Right lung (tissue), 5 donors: ENCODE measurements around the gene FNIP1. TPM values are rescaled to one million over a fixed set of nuclear protein-coding genes. Genes with fewer than 3 reads are reported as not detected.
"Not testable (repeated sequence)": the region's sequence is repeated elsewhere in the genome, so short reads cannot be mapped to it uniquely, and the experiment has no call there.

Experiments used
- DNase-seq, 2 donors: peaks; one replicate each; pipeline ENCODE4 v3.0.0-alpha.2; 2013
- polyA plus RNA-seq, 5 donors: library from polyadenylated mRNA; unstranded; fragments of 120-200 nt; gene quantifications; one replicate each; pipeline versions ENCODE4 v1.2.1 to v1.2.3, GENCODE V29; 2013; ENCODE audit warnings: inconsistent platforms in 1 of 5, low replicate concordance in 1 of 5; ENCODE audit not compliant: insufficient read length in 5 of 5, insufficient read depth in 1 of 5

Gene FNIP1
- polyA plus RNA-seq, 5 donors, result 16.8 to 29.5 (median 21.3) TPM

DNA sequence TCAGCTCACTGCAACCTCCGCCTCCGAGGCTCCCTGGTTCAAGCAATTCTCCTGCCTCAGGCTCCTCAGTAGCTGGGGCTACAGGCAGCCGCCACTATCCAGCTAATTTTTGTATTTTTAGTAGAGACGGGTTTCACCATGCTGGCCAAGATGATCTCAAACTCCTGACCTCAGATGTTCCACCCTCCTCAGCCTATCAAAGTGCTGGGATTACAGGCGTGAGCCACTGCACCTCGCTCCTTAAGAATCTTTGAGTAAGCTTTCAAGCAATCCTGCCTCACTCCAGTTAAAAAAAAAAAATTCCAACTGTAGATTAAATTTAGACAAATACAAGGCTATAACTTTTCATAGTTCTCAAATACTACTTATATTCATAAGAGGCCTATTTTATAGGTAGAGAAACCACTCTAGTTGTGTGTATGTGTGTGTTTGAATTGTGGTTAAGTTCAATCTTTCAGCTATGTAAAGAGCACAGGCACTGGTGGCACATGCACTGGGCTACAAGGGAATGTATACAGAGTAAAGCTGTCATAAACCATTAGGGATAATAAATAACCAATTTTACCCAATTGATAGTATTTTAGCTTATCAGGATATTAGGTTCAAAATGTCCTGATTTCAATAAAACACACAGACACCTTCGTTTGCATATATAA, 111.2 kb downstream of the FNIP1 start:
- peak in 1 of 2 donors; percentile 6 for DNase-seq

DNA sequence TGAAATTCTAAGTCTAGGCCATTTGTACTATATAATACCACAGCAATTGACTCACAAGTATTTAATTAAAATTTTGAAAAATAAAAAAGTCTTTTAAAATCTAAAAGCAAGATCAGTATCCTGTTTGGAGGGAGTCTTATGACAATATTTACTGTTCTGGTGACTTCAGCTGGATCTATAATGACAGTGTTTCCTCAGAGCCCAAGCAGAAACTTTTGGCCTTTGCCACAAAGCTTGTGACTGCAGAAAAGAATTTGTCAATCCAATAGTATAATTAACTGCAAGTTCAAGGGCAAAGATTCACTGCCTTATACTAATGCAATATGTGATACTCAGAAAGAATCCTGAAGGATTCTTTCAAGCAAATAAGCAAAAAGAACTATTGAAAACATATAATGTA, 112.2 kb downstream of the FNIP1 start:
- peak in 1 of 2 donors; percentile 8 for DNase-seq

DNA sequence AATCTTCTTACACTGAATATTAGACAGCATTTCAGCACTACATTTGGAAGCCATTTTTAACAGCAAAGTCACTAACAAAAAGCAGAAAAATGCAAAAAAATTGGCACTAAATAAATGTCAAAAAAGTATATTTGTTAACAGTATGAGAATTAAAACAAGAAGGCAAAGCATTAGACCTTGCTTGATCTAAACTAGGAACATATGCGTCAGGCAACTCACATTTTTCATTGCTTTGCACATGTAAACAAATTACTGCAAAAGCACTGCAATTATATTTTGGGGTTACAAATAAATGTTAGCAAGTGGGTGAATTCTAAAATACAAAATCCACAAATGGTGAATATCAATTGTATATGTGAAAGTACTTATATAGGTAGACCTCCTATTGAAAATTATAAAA, 112.8 kb downstream of the FNIP1 start:
- no peak for DNase-seq

DNA sequence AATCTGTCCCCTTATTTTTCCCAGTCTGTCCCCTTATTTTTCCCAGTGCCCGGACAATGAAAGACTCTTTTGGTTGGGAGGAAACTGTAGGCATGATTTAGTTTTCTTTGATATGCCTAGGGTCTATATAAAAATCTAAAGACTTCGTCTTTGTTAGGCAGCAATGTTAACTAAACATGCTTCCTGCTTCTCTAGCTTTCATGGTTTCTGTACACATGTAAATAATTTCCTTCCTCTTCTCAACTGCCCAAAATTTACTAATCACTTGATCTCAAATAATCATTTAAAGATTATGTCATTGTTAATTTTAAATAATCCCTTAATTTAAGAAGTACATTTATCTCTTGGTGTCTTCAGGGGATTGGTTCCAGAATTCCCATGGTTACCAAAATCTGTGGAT, 114.0 kb downstream of the FNIP1 start:
- no peak for DNase-seq

DNA sequence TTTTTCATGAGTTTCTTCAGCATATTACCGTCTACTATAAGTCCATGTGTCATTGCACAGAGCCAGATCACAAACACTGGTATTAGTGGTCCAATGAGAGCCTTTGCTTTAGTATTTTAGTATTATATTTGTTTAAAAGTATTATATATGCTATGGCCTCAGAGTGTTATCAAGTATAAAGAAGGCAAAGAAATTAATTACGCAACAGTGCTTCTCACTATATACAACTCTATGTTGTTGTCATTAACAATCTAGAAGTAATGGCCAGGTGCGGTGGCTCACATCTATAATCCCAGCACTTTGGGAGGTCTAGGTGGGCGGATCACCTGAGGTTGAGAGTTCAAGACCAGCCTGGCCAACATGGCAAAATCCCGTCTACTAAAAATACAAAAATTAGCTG, 114.6 kb downstream of the FNIP1 start:
- no peak for DNase-seq

DNA sequence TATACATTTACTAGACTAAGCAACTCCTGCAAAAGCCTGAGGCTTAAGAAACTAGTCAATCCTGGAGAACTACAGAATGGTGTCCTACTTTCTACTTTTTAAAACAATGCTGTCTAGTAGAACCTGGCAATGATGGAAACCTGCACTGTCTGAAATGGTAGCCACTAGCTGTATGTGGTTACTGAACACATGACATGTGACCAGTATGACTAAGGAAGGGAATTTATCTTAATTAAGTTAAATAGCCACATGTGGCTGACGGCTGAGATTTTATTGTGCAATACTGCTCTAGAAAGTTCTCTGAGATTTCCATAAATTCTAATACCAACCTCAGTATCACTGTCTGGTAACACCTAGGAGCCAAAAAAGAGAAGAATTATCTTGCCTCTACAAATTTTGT, 116.9 kb downstream of the FNIP1 start:
- no peak for DNase-seq

DNA sequence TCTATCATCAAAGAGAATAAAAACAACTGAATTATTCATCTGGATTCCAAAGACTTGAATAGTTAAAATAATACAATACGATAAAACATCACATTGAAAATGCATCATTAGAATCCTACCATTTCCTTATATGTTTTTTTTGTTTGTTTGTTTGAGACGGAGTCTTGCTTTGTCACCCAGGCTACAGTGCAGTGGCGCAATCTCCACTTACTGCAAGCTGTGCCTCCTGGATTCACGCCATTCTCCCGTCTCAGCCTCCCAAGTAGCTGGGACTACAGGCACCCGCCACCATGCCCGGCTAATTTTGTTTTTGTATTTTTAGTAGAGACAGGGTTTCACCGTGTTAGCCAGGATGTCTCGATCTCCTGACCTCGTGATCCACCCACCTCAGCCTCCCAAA, 118.5 kb downstream of the FNIP1 start:
- DNase-seq, result not testable (repeated sequence)

DNA sequence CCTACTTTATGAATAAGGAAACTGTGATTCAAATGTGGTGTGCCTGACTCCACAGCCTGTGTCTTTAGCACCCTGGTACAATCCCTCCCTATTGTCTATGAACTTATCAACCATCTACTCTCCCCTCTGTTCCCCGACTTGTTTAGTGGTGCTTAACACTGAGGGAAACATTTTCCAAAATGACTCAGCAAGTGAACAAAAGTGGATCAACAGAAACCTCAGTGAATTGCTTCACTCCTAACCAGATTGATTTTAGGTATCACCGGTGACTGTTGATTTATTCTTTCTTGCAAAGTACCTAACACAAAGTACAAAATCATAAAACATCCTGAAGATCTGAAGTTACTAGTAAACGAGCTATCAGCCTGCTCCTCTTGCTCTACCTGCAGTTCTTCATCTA, 119.7 kb downstream of the FNIP1 start:
- DNase-seq, result no peak

DNA sequence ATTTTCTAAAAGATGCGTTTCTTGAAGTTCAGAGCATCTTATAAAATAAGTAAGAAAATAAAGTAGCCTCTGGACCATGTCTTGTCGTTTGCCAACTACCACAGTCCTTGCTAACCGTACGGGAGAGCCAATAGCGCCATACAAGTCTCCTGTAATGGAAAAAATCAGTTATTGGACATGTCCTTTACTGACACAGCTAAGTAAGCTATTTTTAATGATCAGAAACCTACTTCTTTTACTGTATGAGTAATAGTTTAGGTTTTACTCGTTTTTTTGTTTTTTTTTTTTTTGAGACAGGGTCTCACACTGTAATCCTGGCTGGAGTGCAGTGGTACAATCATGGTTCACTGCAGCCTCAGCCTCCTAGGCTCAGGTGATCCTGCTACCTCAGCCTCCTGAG, 124.0 kb downstream of the FNIP1 start:
- DNase-seq, result no peak

DNA sequence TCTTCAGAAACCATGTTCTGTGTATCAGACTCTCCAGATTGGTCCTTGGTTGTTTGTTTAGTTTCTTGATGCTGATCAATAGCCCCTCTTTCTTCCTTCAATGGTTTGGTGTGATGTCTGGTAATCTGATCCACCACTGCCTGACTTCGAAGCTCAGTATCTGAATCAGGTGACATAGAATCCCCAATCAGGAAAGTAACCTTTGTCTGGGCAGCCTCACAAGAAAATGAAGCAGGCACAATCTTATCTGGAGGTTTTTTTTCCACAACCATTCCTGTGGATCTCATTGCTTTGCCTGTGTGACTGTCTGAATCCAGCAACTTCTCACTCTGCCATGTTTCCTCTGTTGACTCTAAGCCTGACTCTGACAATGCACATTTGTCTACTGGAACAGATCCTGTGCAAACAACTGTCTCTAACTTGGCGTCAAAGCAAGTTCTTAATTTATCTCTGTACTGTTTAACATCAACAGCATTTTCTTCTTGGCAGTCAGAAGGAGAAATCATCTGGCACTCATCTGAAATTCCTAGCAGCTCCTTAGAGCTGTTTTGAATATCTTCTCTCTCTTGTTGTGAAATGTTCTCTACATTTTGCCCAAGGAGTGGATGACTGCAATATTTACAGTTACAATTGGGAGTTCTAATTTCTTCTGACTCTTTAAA, 124.7 kb downstream of the FNIP1 start:
- peak; percentile 86 to 89 for DNase-seq

DNA sequence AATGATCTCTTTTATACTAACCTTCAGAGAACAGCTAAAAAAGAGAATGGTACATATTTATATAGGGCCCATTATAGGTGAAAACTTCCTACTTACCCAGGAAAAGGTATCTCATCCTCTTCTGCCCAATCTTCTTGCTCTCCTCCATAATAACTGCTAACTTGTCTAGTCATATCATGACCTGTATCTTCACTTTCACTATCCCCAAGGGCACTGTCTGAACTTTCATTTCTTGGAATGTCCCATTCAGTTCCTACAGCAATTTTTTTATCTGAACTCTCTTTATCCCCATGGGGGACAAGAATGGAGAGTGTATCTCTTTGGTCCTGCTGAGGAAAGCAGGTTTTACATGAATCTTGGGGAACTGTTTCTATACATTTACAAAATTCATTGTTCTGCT, 125.4 kb downstream of the FNIP1 start:
- DNase-seq, result no peak

DNA sequence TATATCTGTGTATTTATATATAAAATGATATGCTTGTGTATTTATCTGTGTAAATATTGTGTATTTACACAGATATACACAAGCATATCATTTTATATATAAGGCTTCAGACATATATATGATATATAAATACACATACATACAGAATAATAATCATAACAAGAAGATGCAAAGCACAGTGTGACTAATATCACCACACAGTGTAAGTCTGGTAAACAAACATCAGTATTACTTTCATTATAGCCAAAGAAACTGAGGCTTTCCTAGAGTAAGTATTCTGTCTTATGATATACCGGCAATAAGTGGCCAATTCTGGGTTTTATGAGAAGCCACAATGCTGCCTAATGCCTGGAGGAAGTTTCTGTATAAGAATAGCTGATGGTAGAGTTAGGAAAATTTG, 131.9 kb downstream of the FNIP1 start:
- no peak for DNase-seq

DNA sequence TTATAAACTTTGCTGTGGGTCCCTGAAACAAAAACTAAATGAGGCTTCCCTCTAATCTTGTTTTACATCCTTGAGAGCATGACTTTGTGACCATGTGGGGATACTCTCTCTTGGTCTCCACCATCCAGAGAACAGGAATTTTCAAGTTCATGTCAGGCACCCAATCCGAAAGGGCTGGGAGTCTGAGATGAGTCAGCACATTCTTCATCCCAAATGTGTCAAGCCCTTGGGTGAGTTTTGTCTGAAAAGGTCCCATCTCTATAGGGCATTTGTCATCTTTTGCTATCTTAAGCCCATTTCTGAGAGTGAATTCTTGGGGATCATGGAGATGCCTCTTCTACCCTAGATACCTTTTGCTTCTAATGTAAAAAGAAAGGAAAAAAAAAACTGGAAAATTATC, 134.9 kb downstream of the FNIP1 start:
- DNase-seq, result no peak

DNA sequence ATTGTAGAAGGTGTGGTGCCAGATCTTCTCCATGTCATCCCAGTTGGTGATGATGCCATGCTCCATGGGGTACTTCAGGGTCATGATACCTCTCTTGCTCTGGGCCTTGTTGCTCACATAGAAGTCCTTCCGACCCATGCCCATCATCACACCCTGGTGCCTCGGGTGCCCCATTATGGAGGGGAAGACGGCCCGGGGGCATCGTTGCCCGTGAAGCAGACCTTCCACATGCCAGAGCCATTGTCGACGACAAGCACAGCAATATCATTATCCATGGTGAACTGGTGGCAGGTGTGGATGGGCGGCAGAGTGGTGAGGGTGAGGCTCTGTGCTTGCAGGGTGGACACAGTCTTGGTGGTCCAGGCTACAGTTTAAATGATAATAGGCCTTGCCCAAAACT, 137.0 kb downstream of the FNIP1 start:
- no peak for DNase-seq

DNA sequence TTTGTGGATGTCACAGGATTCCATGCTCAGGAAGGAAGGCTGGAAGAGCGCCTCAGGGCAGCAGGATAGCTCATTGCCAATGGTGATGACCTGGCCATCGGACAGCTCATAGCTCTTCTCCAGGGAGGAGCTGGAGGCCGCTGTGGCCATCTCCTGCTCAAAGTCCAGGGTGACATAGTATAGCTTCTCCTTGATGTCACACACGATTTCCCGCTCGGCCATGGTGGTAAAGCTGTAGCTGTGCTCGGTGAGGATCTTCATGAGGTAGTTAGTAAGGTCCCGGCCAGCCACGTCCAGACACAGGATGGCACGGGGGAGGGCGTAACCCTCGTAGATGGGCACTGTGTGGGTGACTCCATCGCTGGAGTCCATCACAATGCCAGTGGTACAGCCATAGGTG, 137.5 kb downstream of the FNIP1 start:
- no peak for DNase-seq

DNA sequence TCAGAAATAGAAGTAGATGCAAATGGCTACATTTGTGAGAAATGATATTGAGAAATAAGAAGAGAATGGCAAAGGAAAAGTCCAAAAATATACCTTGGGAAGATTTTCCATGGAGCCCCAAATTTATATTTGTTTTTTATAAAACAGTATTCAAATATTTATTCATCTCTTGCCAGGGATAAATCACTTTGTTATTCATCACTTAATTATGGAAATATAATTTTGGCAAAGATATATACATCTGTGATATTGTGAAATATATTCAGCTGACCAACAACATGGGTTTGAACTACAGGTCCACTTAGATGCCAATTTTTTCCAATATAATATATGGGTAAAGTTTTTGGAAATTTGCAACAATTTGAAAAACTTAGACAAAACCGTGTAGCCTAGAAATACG, 142.0 kb downstream of the FNIP1 start:
- peak; percentile 46 to 54 for DNase-seq

DNA sequence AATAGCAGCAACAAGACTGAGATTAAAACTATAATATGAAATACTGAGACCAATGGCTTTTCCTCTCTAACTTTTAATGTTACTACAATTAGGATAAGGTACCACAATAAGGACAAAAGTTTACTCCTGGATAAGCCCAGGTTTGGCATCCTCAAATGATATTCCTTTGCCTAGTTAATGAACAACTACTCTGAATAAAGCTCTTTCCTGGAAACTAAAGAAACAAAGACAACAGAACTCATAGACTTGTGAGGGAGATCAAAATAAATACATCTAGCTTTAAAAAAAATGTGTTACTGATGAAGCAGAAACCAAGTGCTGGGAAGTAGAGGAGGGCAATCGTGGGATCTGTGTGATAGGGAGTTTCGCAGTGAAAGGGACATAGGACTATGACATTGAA, 142.5 kb downstream of the FNIP1 start:
- DNase-seq, result peak in 1 of 2 donors; percentile 23

DNA sequence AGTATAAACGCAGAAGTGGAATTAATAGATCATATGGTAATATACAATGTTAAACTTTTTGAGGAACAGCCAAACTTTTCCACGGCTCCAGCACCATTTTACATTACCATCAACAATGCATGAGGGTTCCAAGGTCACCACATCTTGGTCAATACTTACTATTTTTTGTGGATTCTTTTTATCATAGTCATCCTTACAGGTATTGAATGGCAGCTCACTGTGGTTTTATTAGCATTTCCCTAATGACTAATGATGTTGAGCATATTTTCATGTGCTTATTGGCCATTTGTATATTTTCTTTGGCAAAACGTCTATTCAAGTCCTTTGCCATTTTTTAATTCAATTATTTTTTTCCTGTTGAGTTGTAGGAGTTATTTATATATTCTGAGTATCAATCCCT, 147.7 kb downstream of the FNIP1 start:
- no peak for DNase-seq

DNA sequence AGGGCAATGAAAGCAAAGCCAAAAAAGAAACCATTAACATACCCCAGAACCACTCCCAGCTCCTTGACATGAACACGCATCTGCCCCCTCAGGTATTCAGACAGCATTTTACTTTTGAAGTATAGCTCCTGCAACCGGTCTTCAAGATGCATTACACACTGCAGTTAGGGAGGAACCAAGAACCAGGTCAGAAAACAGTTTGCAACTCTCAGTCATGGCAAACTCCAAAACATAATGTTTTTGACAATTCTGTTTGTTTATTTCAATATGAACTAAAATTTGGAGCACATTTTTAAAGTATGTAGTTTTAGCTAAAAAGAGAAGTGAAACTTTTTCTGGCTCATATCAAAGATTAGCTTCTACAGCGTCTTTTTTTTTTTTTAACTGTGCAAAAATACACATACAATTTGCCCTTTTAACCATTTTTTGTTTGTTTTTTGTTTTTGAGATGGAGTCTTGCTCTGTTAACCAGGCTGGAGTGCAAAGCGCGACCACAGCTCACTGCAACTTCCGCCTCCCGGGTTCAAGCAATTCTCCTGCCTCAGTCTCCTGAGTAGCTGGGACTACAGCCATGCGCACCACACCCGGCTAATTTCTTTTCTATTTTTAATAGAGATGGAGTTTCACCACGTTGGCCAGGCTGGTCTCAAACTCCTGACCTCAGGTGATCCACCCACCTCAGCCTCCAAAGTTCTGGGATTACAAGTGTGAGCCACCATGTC, 149.6 kb downstream of the FNIP1 start:
- DNase-seq, result no peak

DNA sequence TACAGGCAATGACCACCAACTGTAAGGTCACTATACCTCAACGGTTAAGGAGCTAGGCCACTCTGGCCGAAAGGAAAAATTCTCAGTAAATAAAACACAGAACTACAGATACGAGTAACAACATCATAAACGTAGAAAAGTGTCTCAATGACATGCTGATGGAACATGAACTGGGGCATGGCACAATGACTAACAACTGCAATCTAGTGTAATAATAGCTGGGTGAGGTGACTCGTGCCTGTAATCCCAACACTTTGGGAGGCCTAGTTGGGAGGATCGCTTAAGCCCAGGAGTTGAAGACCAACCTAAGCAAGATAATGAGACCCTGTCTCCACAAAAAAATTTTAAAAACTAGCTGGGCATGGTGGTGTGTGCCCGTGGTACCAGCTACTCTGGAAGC, 152.0 kb downstream of the FNIP1 start:
- DNase-seq, result no peak

DNA sequence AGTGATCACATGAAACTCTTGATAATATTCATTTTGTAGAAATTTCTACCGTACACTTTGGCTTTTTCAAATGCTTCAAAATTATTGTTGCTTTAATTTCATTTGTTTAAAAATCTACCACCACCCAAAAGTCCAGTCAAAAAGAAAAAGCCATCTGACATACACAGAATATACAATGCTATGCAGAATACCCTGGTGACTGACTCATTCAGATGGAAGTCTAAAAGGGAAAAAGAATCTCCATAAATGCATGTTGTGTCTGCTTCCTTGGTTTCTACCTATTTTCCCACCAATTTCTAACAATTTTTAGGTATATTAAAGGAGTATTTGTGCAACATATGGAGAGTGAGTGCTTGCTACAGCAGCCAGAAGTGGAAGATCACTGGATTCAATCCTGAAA, 152.4 kb downstream of the FNIP1 start:
- DNase-seq, result no peak

DNA sequence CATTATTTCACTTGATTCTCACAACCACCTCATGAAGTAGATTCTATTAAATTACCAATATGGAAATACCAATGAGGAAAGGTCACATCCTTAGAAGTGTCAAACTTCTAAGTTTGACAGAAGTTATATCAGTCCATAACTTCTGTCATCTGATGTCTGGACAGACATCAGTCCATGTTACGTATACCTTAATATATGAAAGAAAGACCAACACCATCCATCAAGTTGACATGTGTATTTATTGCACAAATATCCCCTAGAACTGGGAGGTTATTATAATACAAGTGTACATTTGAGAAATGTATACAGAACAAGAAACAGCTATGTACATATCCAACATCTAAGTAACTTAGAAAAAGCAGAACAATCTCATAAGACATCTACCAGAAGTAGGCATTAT, 155.3 kb downstream of the FNIP1 start:
- DNase-seq, result no peak
